Anterior cingulate cortex (tissue), 58 donors: ENCODE measurements around the gene PDE12.
"Not testable (repeated sequence)": the region's sequence is repeated elsewhere in the genome, so short reads cannot be mapped to it uniquely, and the experiment has no call there.

ENCODE experiments used
- DNase-seq, 58 donors: peaks; one replicate each; lab custom pipeline; 2025; lab: John Stamatoyannopoulos, UW

The PDE12 gene

GRCh38 chr3:57582474-57583168 is 26.5 kb downstream of the PDE12 start:
- no peak for DNase-seq

GRCh38 chr3:57583544-57583943 is 27.5 kb downstream of the PDE12 start:
- DNase-seq = no peak

- no peak for DNase-seq
Measured at GRCh38 chr3:57586778-57587177, 30.7 kb downstream of the PDE12 start.

- DNase-seq = no peak
Measured at GRCh38 chr3:57587905-57588304, 31.8 kb downstream of the PDE12 start.

GRCh38 chr3:57592306-57592705 is 36.2 kb downstream of the PDE12 start:
- no peak for DNase-seq

GRCh38 chr3:57594144-57594543 is 38.1 kb downstream of the PDE12 start:
- no peak for DNase-seq

- no peak for DNase-seq
Measured at GRCh38 chr3:57594576-57594975, 38.5 kb downstream of the PDE12 start.

GRCh38 chr3:57596495-57597126 is 40.5 kb downstream of the PDE12 start:
- DNase-seq = peak in 57 of 58 donors; percentile 1 to 70 (median 40)

- peak; percentile 91 to 100 (median 99) for DNase-seq
Measured at GRCh38 chr3:57597127-57597923, 41.3 kb downstream of the PDE12 start, which contains the start of gene ARF4. Gene ARF4, minus strand, starts transcription at chr3:57597344. Its CDS starts 204 bp downstream, at chr3:57597140.

GRCh38 chr3:57598765-57599360 is 42.8 kb downstream of the PDE12 start:
- no peak for DNase-seq

- no peak for DNase-seq
Measured at GRCh38 chr3:57600195-57600594, 44.1 kb downstream of the PDE12 start.

GRCh38 chr3:57604971-57605370 is 48.9 kb downstream of the PDE12 start:
- DNase-seq = no peak

GRCh38 chr3:57605683-57606082 is 49.6 kb downstream of the PDE12 start:
- DNase-seq = no peak

- DNase-seq = not testable (repeated sequence)
Measured at GRCh38 chr3:57611870-57612269, 55.8 kb downstream of the PDE12 start.

- no peak for DNase-seq
Measured at GRCh38 chr3:57616233-57616632, 60.2 kb downstream of the PDE12 start.
